HG02981 (cell line): Measurements from ENCODE around the gene ADAMTS1.

Source experiments
- ATAC-seq: cut with Tn5 transposase; IDR thresholded peaks from one replicate; pipeline ENCODE4 v1.9.1; 2021; ENCODE audit warnings: mild to moderate bottlenecking, moderate library complexity; ENCODE audit not compliant: unreplicated experiment

ADAMTS1 gene

DNA sequence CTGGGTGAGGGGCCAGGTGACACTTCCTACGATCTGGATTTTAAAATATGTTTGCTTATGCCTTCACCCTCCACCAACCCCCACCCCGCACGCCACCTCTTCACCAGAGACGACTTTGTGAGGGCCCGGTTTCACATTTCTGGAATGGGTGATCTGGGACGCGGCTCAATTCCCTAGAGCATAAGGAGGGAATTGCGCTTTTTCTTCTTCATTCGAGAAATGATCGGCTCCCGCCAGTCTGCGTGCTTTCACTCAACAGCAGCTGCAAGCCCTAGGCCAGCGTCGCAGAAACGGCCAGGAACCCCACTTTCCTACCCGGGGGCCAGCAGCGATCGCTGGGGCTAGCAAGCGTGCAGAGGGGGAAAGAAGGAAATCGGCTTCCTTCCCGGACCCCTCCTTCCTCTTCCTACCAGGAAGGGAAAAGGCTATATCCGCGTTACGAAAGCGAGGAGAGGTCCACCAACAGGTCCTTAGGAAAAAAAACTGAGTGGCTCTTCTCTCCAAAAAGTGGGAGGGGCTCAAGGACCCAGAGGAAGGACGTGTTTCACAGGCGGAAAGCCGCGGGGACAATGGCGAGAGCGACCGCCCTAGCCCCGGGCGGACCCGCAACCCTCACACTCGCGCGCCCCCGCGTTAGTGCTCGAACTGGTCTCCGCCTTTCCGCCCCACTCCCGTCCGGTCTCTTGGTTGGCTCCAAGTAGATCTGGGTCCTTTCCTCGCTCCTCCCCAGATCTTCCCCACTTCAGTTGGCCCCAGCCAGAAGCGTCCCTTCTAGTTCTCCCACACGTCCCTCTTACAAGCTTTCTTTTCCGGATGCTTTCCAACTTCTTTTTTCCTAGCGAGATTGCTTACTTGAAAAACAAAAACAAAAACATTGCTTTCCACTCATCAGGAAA is 1.1 kb upstream of the ADAMTS1 start:
- ATAC-seq: no peak

- no peak for ATAC-seq
Observed at GRCh38 chr21:26845759-26846035, 488 bp upstream of the ADAMTS1 start.

GRCh38 chr21:26844258-26845065 is 747 bp downstream of the ADAMTS1 start:
- no peak for ATAC-seq

GRCh38 chr21:26843933-26844257 is 1.3 kb downstream of the ADAMTS1 start:
- ATAC-seq: no peak

DNA sequence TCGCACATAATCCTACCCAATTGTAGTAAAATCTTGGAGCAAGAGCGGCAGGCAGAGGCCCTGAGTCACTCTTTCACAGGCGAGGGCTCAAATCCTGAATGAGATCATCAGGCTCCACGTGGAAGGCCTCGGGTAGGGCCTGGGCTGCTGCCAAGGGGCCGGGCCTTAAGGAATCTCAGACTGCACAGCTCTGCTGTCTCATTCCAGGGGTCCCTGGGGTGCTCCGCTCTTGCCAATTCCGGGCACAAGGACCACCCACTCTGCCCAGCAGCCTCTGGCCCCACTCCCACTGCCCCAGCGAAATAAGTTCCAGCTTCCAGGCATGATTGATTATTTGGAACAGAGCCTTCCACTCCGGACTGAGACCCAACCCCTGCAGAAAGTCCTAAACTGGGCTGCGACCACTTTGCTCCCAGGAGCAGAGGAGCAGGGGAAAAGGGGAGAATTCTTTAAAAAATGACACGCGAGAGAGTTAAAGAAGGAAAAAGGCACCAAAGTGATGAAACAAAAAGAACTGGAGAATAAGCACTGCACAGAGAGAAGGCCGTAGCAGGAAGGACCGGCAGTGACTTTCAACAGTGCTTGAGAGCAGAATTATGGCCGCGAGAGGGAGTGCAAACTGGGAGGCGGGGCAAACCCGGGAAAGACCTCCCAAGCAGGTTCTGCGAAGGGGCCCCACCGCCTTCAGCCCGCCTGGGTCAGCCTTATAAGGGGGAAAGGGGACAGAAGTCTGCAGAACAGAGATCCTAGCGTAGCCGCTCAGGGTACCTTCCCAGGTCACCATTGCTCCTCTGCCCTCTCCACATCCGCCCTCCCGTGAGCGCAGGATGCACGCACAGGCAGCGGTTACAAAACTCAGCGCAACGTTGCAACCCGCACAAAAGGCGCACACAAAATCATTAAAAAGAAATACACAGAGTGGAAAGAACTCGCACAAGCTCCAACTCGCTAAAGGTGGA is 2.0 kb downstream of the ADAMTS1 start:
- ATAC-seq: no peak

- ATAC-seq: no peak
Observed at GRCh38 chr21:26842300-26842699, 2.9 kb downstream of the ADAMTS1 start.

- ATAC-seq: no peak
Observed at GRCh38 chr21:26840912-26841311, 4.3 kb downstream of the ADAMTS1 start.

GRCh38 chr21:26840201-26840600 is 5.0 kb downstream of the ADAMTS1 start:
- no peak for ATAC-seq

DNA sequence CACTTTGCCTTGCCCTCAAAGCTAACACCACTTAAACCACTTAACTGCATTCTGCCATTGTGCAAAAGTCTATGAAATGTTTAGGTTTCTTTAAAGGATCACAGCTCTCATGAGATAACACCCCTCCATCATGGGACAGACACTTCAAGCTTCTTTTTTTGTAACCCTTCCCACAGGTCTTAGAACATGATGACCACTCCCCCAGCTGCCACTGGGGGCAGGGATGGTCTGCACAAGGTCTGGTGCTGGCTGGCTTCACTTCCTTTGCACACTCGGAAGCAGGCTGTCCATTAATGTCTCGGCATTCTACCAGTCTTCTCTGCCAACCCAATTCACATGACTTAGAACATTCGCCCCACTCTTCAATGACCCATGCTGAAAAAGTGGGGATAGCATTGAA is 7.7 kb downstream of the ADAMTS1 start:
- ATAC-seq: no peak

GRCh38 chr21:26836528-26836927 is 8.7 kb downstream of the ADAMTS1 start:
- ATAC-seq: no peak

DNA sequence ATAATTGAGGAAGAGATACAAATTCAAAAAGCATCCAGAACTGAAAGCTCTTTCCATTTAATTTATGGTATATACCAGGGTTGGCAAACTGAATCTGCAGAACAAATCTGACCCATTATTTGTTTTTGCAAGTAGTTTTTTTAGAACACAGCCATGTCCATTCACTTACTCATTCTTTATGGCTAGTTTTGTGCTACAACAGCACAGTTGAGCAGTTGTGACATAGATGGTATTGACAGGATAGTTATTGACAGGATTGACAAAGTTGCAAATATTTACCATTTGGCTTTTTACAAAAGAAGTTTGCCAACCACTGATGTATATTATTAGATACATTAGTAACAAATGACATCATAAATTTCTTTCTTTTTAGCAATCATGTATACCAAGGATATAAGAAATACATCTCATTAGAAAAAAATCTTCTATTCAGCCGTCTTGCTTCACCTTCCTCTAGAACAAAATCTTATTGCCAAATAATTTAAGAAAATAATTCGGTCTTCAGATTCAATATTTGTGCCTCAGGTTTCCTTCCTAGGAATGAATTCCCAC is 9.4 kb downstream of the ADAMTS1 start:
- ATAC-seq: no peak

- no peak for ATAC-seq
Observed at GRCh38 chr21:26835027-26835713, 10.0 kb downstream of the ADAMTS1 start.

GRCh38 chr21:26834181-26834905 is 10.9 kb downstream of the ADAMTS1 start:
- no peak for ATAC-seq

DNA sequence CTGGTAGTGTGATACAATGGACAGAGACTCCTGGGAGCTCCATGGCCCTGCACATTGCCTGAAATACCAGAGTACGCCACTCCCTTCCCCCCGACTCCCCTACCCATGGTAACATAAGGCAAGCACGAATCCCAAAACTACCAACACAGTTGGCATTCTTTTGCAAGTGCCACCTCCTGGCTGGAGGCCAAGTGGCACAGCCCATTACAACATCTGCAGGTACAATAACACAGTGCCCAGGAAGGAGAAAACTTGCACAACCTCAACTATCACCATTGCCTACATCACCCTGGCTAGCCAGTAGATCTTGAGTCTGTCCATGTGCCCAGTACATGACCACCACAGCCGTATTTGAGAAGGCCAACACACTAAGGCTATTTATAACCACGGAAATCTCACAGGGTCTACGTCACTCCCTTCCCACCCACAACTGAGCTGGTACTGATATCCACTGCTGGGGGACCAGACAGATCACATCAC is 11.7 kb downstream of the ADAMTS1 start:
- no peak for ATAC-seq

- no peak for ATAC-seq
Observed at GRCh38 chr21:26833011-26833410, 12.2 kb downstream of the ADAMTS1 start.

DNA sequence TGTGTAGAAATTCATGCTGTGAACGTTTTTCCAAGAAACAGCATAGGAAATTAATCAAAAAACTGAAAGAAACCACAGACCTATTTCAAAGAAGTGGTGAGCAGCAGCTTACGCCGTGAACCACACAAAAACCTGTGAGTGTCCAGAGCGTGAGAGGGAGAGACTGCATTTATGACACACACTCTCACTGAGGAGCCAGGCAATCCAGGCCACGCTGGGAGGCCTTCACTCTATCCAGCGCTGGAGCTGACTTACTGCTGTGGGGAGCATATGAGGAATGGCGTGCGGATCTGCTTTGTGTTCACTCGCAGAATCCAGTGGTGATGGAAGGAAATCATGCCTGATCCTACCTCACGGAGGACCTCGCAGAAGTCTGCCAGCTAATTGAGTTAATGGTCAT is 12.7 kb downstream of the ADAMTS1 start:
- no peak for ATAC-seq

DNA sequence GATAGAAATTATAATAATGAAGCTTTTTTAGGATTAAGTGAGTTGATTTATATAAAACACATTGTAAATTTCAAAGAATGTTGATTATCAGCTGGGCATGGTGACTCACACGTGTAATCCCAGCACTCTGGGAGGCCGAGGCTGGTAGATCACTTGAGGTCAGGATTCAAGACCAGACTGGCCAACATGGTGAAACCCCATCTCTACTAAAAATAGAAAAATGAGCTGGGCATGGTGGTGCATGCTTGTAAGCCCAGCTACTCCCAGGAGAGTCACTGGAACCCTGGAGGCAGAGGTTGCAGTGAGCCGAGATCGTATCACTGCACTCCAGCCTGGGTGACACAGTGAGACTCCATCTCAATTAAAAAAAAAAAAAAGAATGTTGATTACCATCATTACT is 18.4 kb downstream of the ADAMTS1 start:
- no peak for ATAC-seq

- no peak for ATAC-seq
Observed at GRCh38 chr21:26820509-26820908, 24.7 kb downstream of the ADAMTS1 start.

GRCh38 chr21:26819740-26820324 is 25.4 kb downstream of the ADAMTS1 start:
- no peak for ATAC-seq
